ENCODE results near the gene RGS3.

The RGS3 gene

DNA sequence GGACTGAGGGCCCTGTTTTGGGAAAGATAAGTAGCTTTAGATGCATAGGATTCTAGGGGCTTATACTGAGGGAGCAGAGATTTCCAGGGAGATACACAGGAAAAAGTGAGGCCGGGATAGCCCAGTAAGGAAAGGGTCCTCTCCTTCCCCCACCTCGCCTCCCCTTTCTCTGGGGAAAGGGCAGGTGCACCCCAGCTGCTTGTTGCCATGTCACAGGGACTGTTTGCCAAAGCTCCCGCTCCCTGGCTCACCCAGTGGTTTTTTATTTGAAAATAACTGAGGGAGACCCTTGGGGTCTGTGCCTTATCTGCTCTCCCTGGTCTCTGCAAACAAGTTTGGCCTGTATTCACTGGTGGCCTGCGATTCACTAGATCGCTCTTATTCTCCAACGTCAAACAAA lies 51.2 kb downstream of the RGS3 start:
- TF ChIP-seq EP300 (IDR thresholded peaks at IDR 0.05; ENCODE audit: borderline replicate concordance) (no peak), NFIC (IDR thresholded peaks at IDR 0.05) (no peak), ZBTB7A (IDR thresholded peaks at IDR 0.05; ENCODE audit: low read depth) (no peak), RAD21 (IDR thresholded peaks at IDR 0.05; ENCODE audit: low read depth) (no peak), YY1 (IDR thresholded peaks at IDR 0.05; ENCODE audit: low read depth) (no peak), TCF12 (IDR thresholded peaks at IDR 0.05; ENCODE audit: low read depth) (no peak), CEBPB (IDR thresholded peaks at IDR 0.05) (no peak)
- TF ChIP-seq, protein P1, sequence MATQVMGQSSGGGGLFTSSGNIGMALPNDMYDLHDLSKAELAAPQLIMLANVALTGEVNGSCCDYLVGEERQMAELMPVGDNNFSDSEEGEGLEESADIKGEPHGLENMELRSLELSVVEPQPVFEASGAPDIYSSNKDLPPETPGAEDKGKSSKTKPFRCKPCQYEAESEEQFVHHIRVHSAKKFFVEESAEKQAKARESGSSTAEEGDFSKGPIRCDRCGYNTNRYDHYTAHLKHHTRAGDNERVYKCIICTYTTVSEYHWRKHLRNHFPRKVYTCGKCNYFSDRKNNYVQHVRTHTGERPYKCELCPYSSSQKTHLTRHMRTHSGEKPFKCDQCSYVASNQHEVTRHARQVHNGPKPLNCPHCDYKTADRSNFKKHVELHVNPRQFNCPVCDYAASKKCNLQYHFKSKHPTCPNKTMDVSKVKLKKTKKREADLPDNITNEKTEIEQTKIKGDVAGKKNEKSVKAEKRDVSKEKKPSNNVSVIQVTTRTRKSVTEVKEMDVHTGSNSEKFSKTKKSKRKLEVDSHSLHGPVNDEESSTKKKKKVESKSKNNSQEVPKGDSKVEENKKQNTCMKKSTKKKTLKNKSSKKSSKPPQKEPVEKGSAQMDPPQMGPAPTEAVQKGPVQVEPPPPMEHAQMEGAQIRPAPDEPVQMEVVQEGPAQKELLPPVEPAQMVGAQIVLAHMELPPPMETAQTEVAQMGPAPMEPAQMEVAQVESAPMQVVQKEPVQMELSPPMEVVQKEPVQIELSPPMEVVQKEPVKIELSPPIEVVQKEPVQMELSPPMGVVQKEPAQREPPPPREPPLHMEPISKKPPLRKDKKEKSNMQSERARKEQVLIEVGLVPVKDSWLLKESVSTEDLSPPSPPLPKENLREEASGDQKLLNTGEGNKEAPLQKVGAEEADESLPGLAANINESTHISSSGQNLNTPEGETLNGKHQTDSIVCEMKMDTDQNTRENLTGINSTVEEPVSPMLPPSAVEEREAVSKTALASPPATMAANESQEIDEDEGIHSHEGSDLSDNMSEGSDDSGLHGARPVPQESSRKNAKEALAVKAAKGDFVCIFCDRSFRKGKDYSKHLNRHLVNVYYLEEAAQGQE (IDR thresholded peaks at IDR 0.05; ENCODE audit: low read depth): no peak
- TF ChIP-seq, protein P2, sequence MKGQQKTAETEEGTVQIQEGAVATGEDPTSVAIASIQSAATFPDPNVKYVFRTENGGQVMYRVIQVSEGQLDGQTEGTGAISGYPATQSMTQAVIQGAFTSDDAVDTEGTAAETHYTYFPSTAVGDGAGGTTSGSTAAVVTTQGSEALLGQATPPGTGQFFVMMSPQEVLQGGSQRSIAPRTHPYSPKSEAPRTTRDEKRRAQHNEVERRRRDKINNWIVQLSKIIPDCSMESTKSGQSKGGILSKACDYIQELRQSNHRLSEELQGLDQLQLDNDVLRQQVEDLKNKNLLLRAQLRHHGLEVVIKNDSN (IDR thresholded peaks at IDR 0.05): no peak

DNA sequence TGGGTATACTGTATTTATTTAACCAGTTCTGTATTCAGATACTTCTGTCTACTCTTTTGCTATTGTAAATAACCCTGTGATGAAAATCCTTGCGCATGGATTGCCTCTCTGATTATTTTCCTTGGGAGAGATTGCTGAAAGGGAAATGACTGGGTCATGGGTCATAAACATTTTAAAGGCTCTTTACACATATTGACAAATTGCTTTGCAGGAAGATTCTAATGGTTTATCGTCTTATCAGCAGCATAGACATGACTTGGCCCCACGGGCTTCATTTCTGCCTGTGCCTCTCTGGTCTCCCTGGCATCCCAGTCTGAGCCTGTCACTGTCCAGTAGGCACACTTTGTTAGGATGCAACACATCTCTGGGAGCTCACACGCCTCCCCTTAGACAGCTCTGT lies 52.3 kb downstream of the RGS3 start:
- no peak for TF ChIP-seq TAF1 (IDR thresholded peaks at IDR 0.05; ENCODE audit: low read depth)
- no peak for TF ChIP-seq TCF12 (IDR thresholded peaks at IDR 0.05; ENCODE audit: low read depth)
- TF ChIP-seq, protein P1 (IDR thresholded peaks at IDR 0.05; ENCODE audit: low read depth): no peak
- no peak for TF ChIP-seq EP300 (IDR thresholded peaks at IDR 0.05; ENCODE audit: borderline replicate concordance)
- no peak for TF ChIP-seq YY1 (IDR thresholded peaks at IDR 0.05; ENCODE audit: low read depth)
- TF ChIP-seq CEBPB (IDR thresholded peaks at IDR 0.05): no peak
- no peak for TF ChIP-seq EGR1 (IDR thresholded peaks at IDR 0.05)
- no peak for TF ChIP-seq FOXM1 (IDR thresholded peaks at IDR 0.05; ENCODE audit: borderline replicate concordance, low read depth)
- no peak for TF ChIP-seq RAD21 (IDR thresholded peaks at IDR 0.05; ENCODE audit: low read depth)
- no peak for TF ChIP-seq TEAD4 (IDR thresholded peaks at IDR 0.05)
- TF ChIP-seq, protein P2 (IDR thresholded peaks at IDR 0.05): no peak
- no peak for TF ChIP-seq NFIC (IDR thresholded peaks at IDR 0.05)
- TF ChIP-seq, protein P3, sequence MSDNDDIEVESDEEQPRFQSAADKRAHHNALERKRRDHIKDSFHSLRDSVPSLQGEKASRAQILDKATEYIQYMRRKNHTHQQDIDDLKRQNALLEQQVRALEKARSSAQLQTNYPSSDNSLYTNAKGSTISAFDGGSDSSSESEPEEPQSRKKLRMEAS (IDR thresholded peaks at IDR 0.05): no peak
- TF ChIP-seq ZBTB7A (IDR thresholded peaks at IDR 0.05; ENCODE audit: low read depth): no peak
- no peak for TF ChIP-seq CREB1 (IDR thresholded peaks at IDR 0.05; ENCODE audit: low read depth)

DNA sequence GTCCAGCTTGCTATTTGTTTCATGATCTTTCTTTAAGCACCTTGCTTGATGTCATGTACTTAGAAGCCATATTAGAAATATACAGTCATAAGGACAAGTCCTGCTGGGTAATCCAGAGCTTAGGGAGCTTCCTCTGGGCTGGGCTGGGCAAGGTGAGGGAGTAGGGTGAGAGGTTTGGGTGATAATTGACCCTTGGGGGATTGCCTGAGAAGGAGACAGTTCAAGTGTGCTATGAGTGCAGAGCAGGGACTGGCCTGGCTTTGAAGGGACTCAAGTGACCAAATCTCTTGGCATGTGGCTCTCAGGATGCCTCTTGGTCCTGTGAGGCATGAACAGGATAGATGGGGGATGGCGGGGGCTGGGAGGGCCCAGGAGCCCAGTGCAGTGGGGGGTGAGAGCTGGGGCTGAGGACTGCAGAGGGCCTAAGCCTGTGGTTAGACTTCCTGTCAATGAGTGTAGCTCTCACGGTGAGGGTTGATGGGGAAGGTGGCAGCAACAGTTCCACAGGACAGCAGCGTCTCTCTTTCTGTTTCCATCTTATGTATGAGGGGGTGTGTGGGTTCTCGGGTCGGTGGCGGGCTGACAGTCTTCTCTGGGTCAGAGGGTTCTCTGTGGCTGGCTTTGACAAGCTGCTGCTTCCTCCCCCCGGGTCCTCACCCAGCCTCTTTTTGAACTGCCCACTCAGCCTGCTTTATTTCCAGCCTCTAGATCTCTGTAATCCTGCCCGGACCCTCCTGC lies 53.5 kb downstream of the RGS3 start:
- no peak for TF ChIP-seq EGR1 (IDR thresholded peaks at IDR 0.05)
- no peak for TF ChIP-seq CEBPB (IDR thresholded peaks at IDR 0.05)
- no peak for TF ChIP-seq RAD21 (IDR thresholded peaks at IDR 0.05; ENCODE audit: low read depth)
- no peak for TF ChIP-seq ZBTB7A (IDR thresholded peaks at IDR 0.05; ENCODE audit: low read depth)
- TF ChIP-seq TAF1 (IDR thresholded peaks at IDR 0.05; ENCODE audit: low read depth): no peak
- no peak for TF ChIP-seq EP300 (IDR thresholded peaks at IDR 0.05; ENCODE audit: borderline replicate concordance)
- no peak for TF ChIP-seq CREB1 (IDR thresholded peaks at IDR 0.05; ENCODE audit: low read depth)
- no peak for TF ChIP-seq NFIC (IDR thresholded peaks at IDR 0.05)
- no peak for TF ChIP-seq TCF12 (IDR thresholded peaks at IDR 0.05; ENCODE audit: low read depth)
- TF ChIP-seq, protein P1 (IDR thresholded peaks at IDR 0.05; ENCODE audit: low read depth): no peak
- TF ChIP-seq, protein P2 (IDR thresholded peaks at IDR 0.05): no peak
- TF ChIP-seq TEAD4 (IDR thresholded peaks at IDR 0.05): no peak
- no peak for TF ChIP-seq FOXM1 (IDR thresholded peaks at IDR 0.05; ENCODE audit: borderline replicate concordance, low read depth)
- no peak for TF ChIP-seq YY1 (IDR thresholded peaks at IDR 0.05; ENCODE audit: low read depth)
- TF ChIP-seq, protein P3 (IDR thresholded peaks at IDR 0.05): no peak

All from Ishikawa (cell line).